Posterior cingulate gyrus (tissue), 11 donors: ENCODE measurements around the gene KDR.

Experiments
- DNase-seq, 10 donors: peaks; one replicate each; pipeline versions ENCODE4 v3.0.0 to v3.0.0-alpha.2; 2020 to 2021; ENCODE audit warnings: mixed read lengths in 3 of 10
- intact Hi-C: fragments of 100-400 bp; cut with DNase I; formaldehyde crosslinking; loops from one replicate; pipeline ENCODE4 v1.15.1; 2023

Gene KDR

GRCh38 chr4:55082756-55083155, 42.6 kb downstream of the KDR start:
- DNase-seq = no peak
- intact Hi-C loops = loop anchor here (10.0 kb wide), 1 partner anchor 242 kb away; no protein-coding TSS in a partner anchor

- intact Hi-C loops = loop anchor here (10.0 kb wide), 1 partner anchor 244 kb away; no protein-coding TSS in a partner anchor
- DNase-seq = no peak
Measured at GRCh38 chr4:55080174-55080865, 45.1 kb downstream of the KDR start.

- DNase-seq = no peak
- intact Hi-C loops = loop anchor here (10.0 kb wide), 1 partner anchor 245 kb away; no protein-coding TSS in a partner anchor
Measured at GRCh38 chr4:55079451-55080173, 45.8 kb downstream of the KDR start.

- DNase-seq = no peak
- intact Hi-C loops = no loop called here
Measured at GRCh38 chr4:55078987-55079386, 46.4 kb downstream of the KDR start.

- intact Hi-C loops = no loop called here
Measured at GRCh38 chr4:55077577-55077976, 47.8 kb downstream of the KDR start.

GRCh38 chr4:55075823-55076716, 49.3 kb downstream of the KDR start:
- DNase-seq = no peak
- intact Hi-C loops = no loop called here

More at GRCh38 chr4:55077577-55077976, 47.8 kb downstream of the KDR start:
- DNase-seq = no peak

GRCh38 chr4:55075376-55075775, 50.0 kb downstream of the KDR start:
- DNase-seq = no peak
- intact Hi-C loops = no loop called here

GRCh38 chr4:55074386-55074785, 51.0 kb downstream of the KDR start:
- no peak for DNase-seq
- intact Hi-C loops = no loop called here

GRCh38 chr4:55071951-55072350, 53.4 kb downstream of the KDR start:
- intact Hi-C loops = no loop called here
- DNase-seq = no peak

- intact Hi-C loops = no loop called here
Measured at GRCh38 chr4:55069248-55069647, 56.1 kb downstream of the KDR start.

GRCh38 chr4:55068522-55068921, 56.9 kb downstream of the KDR start:
- no peak for DNase-seq
- intact Hi-C loops = no loop called here

More at GRCh38 chr4:55069248-55069647, 56.1 kb downstream of the KDR start:
- DNase-seq = no peak

- intact Hi-C loops = no loop called here
- DNase-seq = no peak
Measured at GRCh38 chr4:55066018-55066417, 59.4 kb downstream of the KDR start.

GRCh38 chr4:55055529-55055928, 69.9 kb downstream of the KDR start:
- intact Hi-C loops = no loop called here
- no peak for DNase-seq

- intact Hi-C loops = no loop called here
- no peak for DNase-seq
Measured at GRCh38 chr4:55051532-55051931, 73.9 kb downstream of the KDR start.

- intact Hi-C loops = no loop called here
- no peak for DNase-seq
Measured at GRCh38 chr4:55050418-55050950, 74.9 kb downstream of the KDR start.

GRCh38 chr4:55038176-55038890, 87.1 kb downstream of the KDR start:
- intact Hi-C loops = no loop called here
- DNase-seq = no peak

GRCh38 chr4:55037728-55038127, 87.7 kb downstream of the KDR start:
- DNase-seq = no peak

GRCh38 chr4:55036405-55036804, 89.0 kb downstream of the KDR start:
- DNase-seq = no peak
- intact Hi-C loops = no loop called here

More at GRCh38 chr4:55037728-55038127, 87.7 kb downstream of the KDR start:
- intact Hi-C loops = no loop called here

GRCh38 chr4:55035892-55036291, 89.5 kb downstream of the KDR start:
- intact Hi-C loops = no loop called here

GRCh38 chr4:55033296-55033695, 92.1 kb downstream of the KDR start:
- intact Hi-C loops = no loop called here
- DNase-seq = no peak

More at GRCh38 chr4:55035892-55036291, 89.5 kb downstream of the KDR start:
- no peak for DNase-seq
